KOPT-K1 (cell line): ENCODE data around the gene GAPT.

ENCODE experiments used
- H3K27ac ChIP-seq: fragments of 200-600 bp; sonication (generic); 2 replicates; pipeline ENCODE4 v1.5.1; 2016; ENCODE audit warnings: antibody characterized with exemption, mild to moderate bottlenecking, low read depth, low read length; ENCODE audit not compliant: poor library complexity, severe bottlenecking
- H3K36me3 ChIP-seq: fragments of 200-600 bp; sonication (generic); 2 replicates; pipeline ENCODE4 v1.5.1; 2017; ENCODE audit warnings: antibody characterized with exemption, mild to moderate bottlenecking, low read length, moderate library complexity; ENCODE audit not compliant: insufficient read depth
- H3K9me3 ChIP-seq: fragments of 200-600 bp; sonication (generic); 2 replicates; pipeline ENCODE4 v1.5.1; 2017; ENCODE audit warnings: antibody characterized with exemption, low read length, mild to moderate bottlenecking; ENCODE audit not compliant: insufficient read depth, poor library complexity, severe bottlenecking

The GAPT gene

GRCh38 chr5:58491216-58491892 is at the start of gene GAPT:
GAPT (plus strand) TSS chr5:58491435; CDS start chr5:58494537, 3,102 bp downstream.
- Histone ChIP-seq H3K9me3 (no peaks in the 10 kb centered on the region), H3K36me3 (no peaks in the 10 kb centered on the region), H3K27ac (no peak within 1 kb of the TSS)

- H3K27ac ChIP-seq = no peak overlapping the region
- no peaks in the 10 kb centered on the region for H3K36me3 ChIP-seq
- no peaks in the 10 kb centered on the region for H3K9me3 ChIP-seq
Observed at GRCh38 chr5:58444805-58445204, 46.4 kb upstream of the GAPT start.

- H3K36me3 ChIP-seq = no peaks in the 10 kb centered on the region
- no peaks in the 10 kb centered on the region for H3K9me3 ChIP-seq
- H3K27ac ChIP-seq = no peak overlapping the region
Observed at GRCh38 chr5:58446024-58446423, 45.2 kb upstream of the GAPT start.

- no peaks in the 10 kb centered on the region for H3K36me3 ChIP-seq
- H3K9me3 ChIP-seq = no peaks in the 10 kb centered on the region
- H3K27ac ChIP-seq = no peak overlapping the region
Observed at GRCh38 chr5:58447226-58447625, 44.0 kb upstream of the GAPT start.

DNA sequence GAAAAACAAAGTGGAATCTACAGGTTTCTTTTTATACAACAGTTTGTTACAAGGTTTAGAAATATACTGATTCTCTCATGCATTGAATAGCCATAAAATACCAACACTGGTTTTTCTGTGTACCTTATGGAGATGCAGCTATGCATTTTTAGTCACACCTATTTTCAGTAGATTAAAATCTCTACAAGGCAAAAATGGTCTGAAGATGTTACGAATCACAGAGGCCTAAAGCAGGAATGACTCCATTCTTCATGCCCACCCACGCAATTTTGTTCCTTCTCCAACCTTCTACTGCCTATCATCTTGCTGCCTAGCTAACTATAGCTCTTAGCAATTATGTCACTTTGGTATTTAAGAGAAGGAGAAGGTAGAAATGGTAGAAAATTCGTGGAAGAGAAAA is 41.2 kb upstream of the GAPT start:
- H3K36me3 ChIP-seq = no peaks in the 10 kb centered on the region

GRCh38 chr5:58450811-58451629 is 40.2 kb upstream of the GAPT start:
- no peaks in the 10 kb centered on the region for H3K36me3 ChIP-seq
- H3K27ac ChIP-seq = no peak overlapping the region
- no peaks in the 10 kb centered on the region for H3K9me3 ChIP-seq

More for the DNA sequence above, 41.2 kb upstream of the GAPT start:
- H3K27ac ChIP-seq = no peak overlapping the region
- H3K9me3 ChIP-seq = no peaks in the 10 kb centered on the region

- H3K9me3 ChIP-seq = no peaks in the 10 kb centered on the region
- H3K36me3 ChIP-seq = no peaks in the 10 kb centered on the region
- H3K27ac ChIP-seq = no peak overlapping the region
Observed at GRCh38 chr5:58451732-58452565, 39.3 kb upstream of the GAPT start.

DNA sequence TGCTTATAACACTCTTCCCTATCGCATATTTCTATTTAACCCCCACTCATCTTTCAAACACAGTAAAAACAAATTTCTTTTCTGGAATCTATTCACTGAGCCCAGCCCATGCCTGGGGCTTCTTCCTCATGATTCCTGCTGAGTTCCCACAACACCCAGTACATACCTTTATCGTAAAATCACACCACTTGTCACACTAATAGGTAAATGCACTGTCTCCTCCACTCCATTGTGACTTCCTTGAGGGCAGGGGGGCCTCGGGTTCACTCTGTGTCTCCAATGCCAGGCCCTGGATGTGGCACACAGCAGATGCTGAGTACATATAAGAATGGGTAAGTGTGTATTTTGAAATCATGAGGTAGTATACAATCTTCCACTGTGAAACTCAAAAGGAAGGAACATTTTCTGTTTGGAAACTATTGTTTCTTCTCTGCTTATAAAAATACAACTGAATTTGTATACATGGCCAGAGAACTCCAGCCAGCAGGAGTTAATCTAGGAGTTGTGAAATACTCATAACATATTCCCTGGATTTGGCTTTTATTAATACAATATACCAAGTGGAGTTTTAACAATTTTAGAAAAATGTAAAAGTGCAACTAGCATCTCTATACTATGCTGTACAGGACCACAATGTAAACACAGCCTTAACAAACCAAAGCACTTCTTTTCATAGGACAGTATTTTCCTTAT is 38.5 kb upstream of the GAPT start:
- H3K9me3 ChIP-seq = no peaks in the 10 kb centered on the region
- no peak overlapping the region for H3K27ac ChIP-seq
- H3K36me3 ChIP-seq = no peaks in the 10 kb centered on the region

DNA sequence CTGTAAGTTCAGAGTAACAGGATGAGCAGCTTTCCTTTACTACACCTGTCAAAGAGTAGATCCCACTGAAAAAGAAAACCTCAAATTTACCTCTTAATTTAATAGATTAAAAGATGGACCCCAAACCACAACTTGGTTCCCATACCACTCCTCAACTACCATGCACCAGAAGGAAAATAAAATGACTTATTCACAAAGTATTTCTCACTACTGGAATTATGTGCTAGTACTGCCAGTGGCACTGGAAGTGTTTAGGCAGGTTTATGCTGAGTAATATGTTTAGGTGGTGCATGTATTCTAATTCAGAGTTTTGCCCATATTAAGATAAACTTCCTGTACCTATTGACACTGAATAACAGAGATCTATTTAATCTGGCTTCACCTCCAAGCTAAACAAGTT is 37.9 kb upstream of the GAPT start:
- H3K36me3 ChIP-seq = no peaks in the 10 kb centered on the region
- H3K9me3 ChIP-seq = no peaks in the 10 kb centered on the region
- no peak overlapping the region for H3K27ac ChIP-seq

DNA sequence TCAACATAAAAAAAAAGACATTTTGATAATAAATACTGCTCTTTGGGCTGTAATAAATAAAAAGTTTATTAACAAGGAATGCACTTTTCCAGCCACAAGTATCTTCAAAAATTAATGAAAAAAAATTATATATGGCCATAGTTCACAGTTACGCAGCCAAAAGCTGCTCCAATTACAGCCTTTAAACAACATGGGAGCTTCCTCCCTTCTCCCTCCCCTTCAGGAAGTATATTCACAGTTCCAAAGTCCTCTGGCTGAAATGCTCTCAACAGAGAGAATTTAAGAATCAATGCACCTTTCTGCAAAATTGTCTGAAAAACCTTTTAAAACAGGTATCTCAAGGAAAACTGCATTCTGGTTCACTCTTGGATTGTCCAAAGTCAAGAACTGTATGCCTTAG is 37.2 kb upstream of the GAPT start:
- Histone ChIP-seq H3K9me3 (no peaks in the 10 kb centered on the region), H3K27ac (no peak overlapping the region), H3K36me3 (no peaks in the 10 kb centered on the region)

DNA sequence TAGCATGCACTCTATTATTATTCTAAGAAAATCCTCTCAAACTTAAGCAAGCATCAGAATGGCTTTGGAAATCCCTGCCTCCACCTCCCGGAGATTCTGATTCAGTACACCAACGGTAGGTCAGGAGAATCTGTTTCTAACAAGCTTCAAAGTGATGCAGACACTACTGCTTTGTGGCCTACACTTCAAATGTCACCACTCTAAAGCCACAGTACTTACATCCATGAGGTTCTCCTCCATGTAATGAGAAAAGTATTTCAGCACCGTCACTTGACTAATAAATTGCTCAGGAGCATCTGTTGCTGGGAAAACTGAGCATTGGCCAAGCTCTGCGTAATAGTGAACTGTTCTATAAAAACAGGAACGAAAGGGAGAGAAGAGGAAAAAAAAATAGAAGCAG is 36.2 kb upstream of the GAPT start:
- Histone ChIP-seq H3K36me3 (no peaks in the 10 kb centered on the region), H3K9me3 (no peaks in the 10 kb centered on the region), H3K27ac (no peak overlapping the region)

- H3K9me3 ChIP-seq = no peaks in the 10 kb centered on the region
- H3K27ac ChIP-seq = no peak overlapping the region
- H3K36me3 ChIP-seq = no peaks in the 10 kb centered on the region
Observed at GRCh38 chr5:58455480-58455879, 35.8 kb upstream of the GAPT start.

GRCh38 chr5:58456026-58456425 is 35.2 kb upstream of the GAPT start:
- no peaks in the 10 kb centered on the region for H3K36me3 ChIP-seq
- H3K9me3 ChIP-seq = no peaks in the 10 kb centered on the region
- no peak overlapping the region for H3K27ac ChIP-seq

GRCh38 chr5:58456486-58456885 is 34.7 kb upstream of the GAPT start:
- Histone ChIP-seq H3K36me3 (no peaks in the 10 kb centered on the region), H3K9me3 (no peaks in the 10 kb centered on the region), H3K27ac (no peak overlapping the region)

DNA sequence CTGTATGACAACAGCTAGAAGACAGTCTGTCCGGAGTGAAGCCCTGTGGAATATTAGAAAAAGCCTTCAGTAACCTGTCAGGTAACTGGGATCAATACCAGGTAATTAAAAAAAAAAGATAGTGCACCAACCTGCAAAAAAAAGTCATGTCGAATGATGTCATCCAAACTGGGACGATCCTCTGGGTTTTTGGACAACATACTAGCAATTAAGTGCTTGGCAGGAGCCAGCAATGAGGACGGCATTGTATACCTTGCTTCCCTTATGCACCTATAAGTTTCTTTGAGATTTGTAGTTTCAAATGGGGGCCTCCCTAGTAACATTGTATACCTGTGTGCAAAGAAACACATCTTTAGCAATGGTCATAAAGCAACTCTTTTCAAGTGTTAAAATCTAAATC is 34.2 kb upstream of the GAPT start:
- no peak overlapping the region for H3K27ac ChIP-seq
- no peaks in the 10 kb centered on the region for H3K36me3 ChIP-seq
- no peaks in the 10 kb centered on the region for H3K9me3 ChIP-seq
